WTC11 (cell line): ENCODE results near the gene CDK17. TPM values are rescaled to one million over a fixed set of nuclear protein-coding genes. Genes with fewer than 3 reads are reported as not detected.

ENCODE experiments used
- ATAC-seq: fragments of 200-7000 bp; cut with Tn5 transposase; 2 replicates; pipeline ENCODE4 v1.10.0; 2021; ENCODE audit warnings: mild to moderate bottlenecking, moderate library complexity
- CTCF ChIA-PET: fragments of 300-600 bp; sonication (Branson Sonifier 250); formaldehyde crosslinking; loops from one replicate; lab custom pipeline; 2021; ENCODE audit warnings: antibody characterized with exemption; lab: Charles Lee
- POLR2A ChIA-PET: fragments of 350-600 bp; sonication (Branson Sonifier 250); formaldehyde crosslinking; loops from one replicate; lab custom pipeline; 2021; ENCODE audit warnings: antibody characterized with exemption; lab: Charles Lee
- DNase-seq: peaks from one replicate; pipeline ENCODE4 v3.0.0; 2021; ENCODE audit warnings: low spot score
- H3K27ac Mint-ChIP-seq: 2 replicates; pipeline ENCODE4 v1.8.0; 2021; ENCODE audit warnings: mixed read lengths
- H3K27me3 Mint-ChIP-seq: 2 replicates; pipeline ENCODE4 v1.8.0; 2021; ENCODE audit warnings: low read depth, mild to moderate bottlenecking, moderate library complexity, mixed read lengths
- H3K36me3 Mint-ChIP-seq: 2 replicates; pipeline ENCODE4 v1.8.0; 2021; ENCODE audit warnings: mixed read lengths
- H3K4me1 Mint-ChIP-seq: 2 replicates; pipeline ENCODE4 v1.8.0; 2022; ENCODE audit warnings: mixed read lengths
- H3K4me3 Mint-ChIP-seq: 2 replicates; pipeline ENCODE4 v1.8.0; 2021; ENCODE audit warnings: mild to moderate bottlenecking, moderate library complexity, mixed read lengths
- H3K9me3 Mint-ChIP-seq: 2 replicates; pipeline ENCODE4 v1.8.0; 2021; ENCODE audit warnings: mixed read lengths
- ARID4B ChIP-seq: sonication (generic); formaldehyde crosslinking; IDR thresholded peaks from 2 replicates; pipeline ENCODE4 v1.8.0; 2023; ENCODE audit warnings: missing genetic modification reagents, mild to moderate bottlenecking, borderline replicate concordance
- ATF1 ChIP-seq: sonication (generic); formaldehyde crosslinking; IDR thresholded peaks from 2 replicates; pipeline ENCODE4 v1.8.1; 2023; ENCODE audit warnings: mild to moderate bottlenecking, moderate library complexity, missing genetic modification reagents
- ATF2 ChIP-seq: sonication (generic); formaldehyde crosslinking; IDR thresholded peaks from 2 replicates; pipeline ENCODE4 v1.8.1; 2022; ENCODE audit warnings: low read depth, missing genetic modification reagents, borderline replicate concordance
- CDX4 ChIP-seq: fragments of 250-450 bp; sonication (Bioruptor Pico); IDR thresholded peaks from 2 replicates; pipeline ENCODE4 v1.9.0; 2021; ENCODE audit warnings: moderate library complexity, mild to moderate bottlenecking, inconsistent platforms, borderline replicate concordance
- CREM ChIP-seq: sonication (generic); formaldehyde crosslinking; IDR thresholded peaks from 2 replicates; pipeline ENCODE4 v1.8.1; 2022; ENCODE audit warnings: mild to moderate bottlenecking, missing genetic modification reagents, moderate library complexity
- E2F5 ChIP-seq: sonication (generic); formaldehyde crosslinking; IDR thresholded peaks from 2 replicates; pipeline ENCODE4 v1.8.1; 2022; ENCODE audit warnings: mild to moderate bottlenecking, moderate library complexity, missing genetic modification reagents
- ETV6 ChIP-seq: sonication (generic); formaldehyde crosslinking; IDR thresholded peaks from 2 replicates; pipeline ENCODE4 v1.8.1; 2022; ENCODE audit warnings: mild to moderate bottlenecking, missing genetic modification reagents
- GTF2I ChIP-seq: fragments of 250-450 bp; sonication (Bioruptor Pico); conservative IDR thresholded peaks from 2 replicates; pipeline ENCODE4 v1.4.0; 2021; ENCODE audit warnings: mild to moderate bottlenecking
- HMGA2 ChIP-seq: fragments of 250-450 bp; sonication (Bioruptor Pico); IDR thresholded peaks from 2 replicates; pipeline ENCODE4 v1.4.0; 2021; ENCODE audit warnings: mild to moderate bottlenecking, moderate library complexity
- HMGXB4 ChIP-seq: sonication (generic); formaldehyde crosslinking; IDR thresholded peaks from 2 replicates; pipeline ENCODE4 v1.8.1; 2023; ENCODE audit warnings: mild to moderate bottlenecking, moderate library complexity, missing genetic modification reagents
- JUN ChIP-seq: sonication (generic); formaldehyde crosslinking; IDR thresholded peaks from 2 replicates; pipeline ENCODE4 v1.8.0; 2023; ENCODE audit warnings: mild to moderate bottlenecking, missing genetic modification reagents
- MAX ChIP-seq: sonication (generic); formaldehyde crosslinking; IDR thresholded peaks from 2 replicates; pipeline ENCODE4 v1.8.0; 2022; ENCODE audit warnings: mild to moderate bottlenecking, missing genetic modification reagents
- MXD4 ChIP-seq: fragments of 250-450 bp; sonication (Bioruptor Pico); IDR thresholded peaks from 2 replicates; pipeline ENCODE4 v1.8.0; 2021; ENCODE audit warnings: mild to moderate bottlenecking, moderate library complexity, borderline replicate concordance
- NFATC4 ChIP-seq: fragments of 250-450 bp; sonication (Bioruptor Pico); IDR thresholded peaks from 2 replicates; pipeline ENCODE4 v1.9.0; 2021; ENCODE audit warnings: mild to moderate bottlenecking
- NFYB ChIP-seq: sonication (generic); formaldehyde crosslinking; conservative IDR thresholded peaks from 2 replicates; pipeline ENCODE4 v1.8.0; 2022; ENCODE audit warnings: low read depth, missing genetic modification reagents
- PRDM15 ChIP-seq: sonication (generic); formaldehyde crosslinking; IDR thresholded peaks from 2 replicates; pipeline ENCODE4 v1.8.0; 2022; ENCODE audit warnings: missing genetic modification reagents
- RELA ChIP-seq: sonication (generic); formaldehyde crosslinking; IDR thresholded peaks from 2 replicates; pipeline ENCODE4 v1.8.1; 2022; ENCODE audit warnings: missing genetic modification reagents, mild to moderate bottlenecking, borderline replicate concordance
- SMAD3 ChIP-seq: sonication (generic); formaldehyde crosslinking; IDR thresholded peaks from 2 replicates; pipeline ENCODE4 v1.8.0; 2022; ENCODE audit warnings: missing genetic modification reagents, mild to moderate bottlenecking, borderline replicate concordance
- total RNA-seq: library from RNA; stranded (reverse); gene quantifications from 3 replicates; pipeline ENCODE4 v1.2.3, GENCODE V29; 2021

Gene CDK17
- total RNA-seq, 1 experiment from 2014 or later, result 20.0 TPM

GRCh38 chr12:96327889-96328288 lies 72.3 kb downstream of the CDK17 start:
- ChIA-PET POLR2A (no interaction called here), CTCF (no interaction called here)
- no peak; the same call in 1 of the 2 replicates for ATAC-seq
- no peak overlapping the region for H3K4me3 Mint-ChIP-seq
- H3K9me3 Mint-ChIP-seq, result peaks cover 4% of the 10 kb centered on the region
- peaks cover 7% of the 10 kb centered on the region for H3K36me3 Mint-ChIP-seq
- H3K4me1 Mint-ChIP-seq, result peaks cover 19% of the 10 kb centered on the region
- H3K27ac Mint-ChIP-seq, result no peak overlapping the region
- TF ChIP-seq HMGA2 (CRISPR knock-in tag) (no peak), ATF1 (CRISPR knock-in tag) (no peak), NFYB (no peak), RELA (no peak), SMAD3 (CRISPR knock-in tag) (no peak), HMGXB4 (no peak), CREM (no peak), E2F5 (no peak), CDX4 (CRISPR knock-in tag) (no peak), ETV6 (CRISPR knock-in tag) (no peak), NFATC4 (CRISPR knock-in tag) (no peak), GTF2I (CRISPR knock-in tag) (no peak), MXD4 (CRISPR knock-in tag) (no peak), PRDM15 (CRISPR knock-in tag) (no peak), JUN (CRISPR knock-in tag) (no peak), ARID4B (CRISPR knock-in tag) (no peak), MAX (no peak), ATF2 (CRISPR knock-in tag) (no peak)
- TF ChIP-seq, all 79 proteins: peak for 0
- no peak for DNase-seq
- no peaks in the 10 kb centered on the region for H3K27me3 Mint-ChIP-seq
